ENCODE results near the gene JDP2. TPM values are rescaled to one million over a fixed set of nuclear protein-coding genes. Genes with fewer than 3 reads are reported as not detected.

The JDP2 gene
- total and polyA plus RNA-seq, 2 donors (not counting 1 experiment from before 2014, with no cell fraction given) = 7.9 to 17.9 TPM

DNA sequence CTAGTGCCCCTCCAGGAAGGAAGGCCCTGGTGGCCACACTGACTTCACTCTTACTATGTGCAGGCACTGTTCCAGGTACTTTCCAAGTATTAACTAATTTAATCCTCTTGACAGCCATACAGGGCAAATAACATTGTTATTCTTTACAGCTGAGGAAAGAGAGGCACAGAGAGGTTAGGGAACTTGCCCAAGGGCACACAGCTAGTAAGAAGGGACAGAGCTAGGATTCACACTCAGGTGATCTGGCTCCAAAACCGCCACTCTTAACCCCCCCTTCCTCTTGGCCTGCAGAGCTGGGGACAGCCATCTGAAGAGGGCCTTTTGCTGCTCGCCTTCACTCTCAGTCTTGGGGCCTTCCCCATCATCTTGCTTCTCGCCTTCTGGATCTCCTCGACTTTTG, 4.0 kb downstream of the JDP2 start:
- Mint-ChIP-seq H3K9me3 (ENCODE audit: insufficient read depth) (no peaks in the 10 kb centered on the region), H3K4me3 (no peak overlapping the region), H3K4me1 (peaks cover 46% of the 10 kb centered on the region), H3K27ac (no peak overlapping the region), H3K27me3 (no peaks in the 10 kb centered on the region)
- Histone ChIP-seq H3K9ac (ENCODE audit: low read length) (no peak overlapping the region), H3K4me3 (ENCODE audit: control extremely low read depth in 1 of 5, extremely low read depth in 1 of 5, insufficient read depth in 1 of 5, low read depth in 2 of 5, low read length in 4 of 5) (no peak overlapping the region), H3K79me2 (ENCODE audit: control insufficient read depth, insufficient read depth, low read length) (no peaks in the 10 kb centered on the region), H2AFZ (ENCODE audit: insufficient read depth, low read depth, low read length, poor library complexity, severe bottlenecking) (no peak overlapping the region), H4K20me1 (ENCODE audit: control insufficient read depth, insufficient read depth, low read length, poor library complexity, severe bottlenecking) (peaks cover 14% of the 10 kb centered on the region), H3K4me1 (ENCODE audit: control insufficient read depth in 2 of 2, insufficient read depth in 2 of 2, low read length in 2 of 2) (peaks cover 12 to 34% of the 10 kb centered on the region in 2 donors), H3K36me3 (replicated peaks in 1 of 2; ENCODE audit: control extremely low read depth in 1 of 2, control insufficient read depth in 1 of 2, extremely low read depth in 1 of 2, insufficient read depth in 2 of 2, low read length in 1 of 2) (peaks cover 0 to 5% of the 10 kb centered on the region in 2 experiments), H3K4me2 (replicated peaks; ENCODE audit: low read depth, low read length, poor library complexity, severe bottlenecking) (no peak overlapping the region), H3K27me3 (replicated peaks in 1 of 4; ENCODE audit: control extremely low read depth in 1 of 4, control insufficient read depth in 3 of 4, insufficient read depth in 4 of 4, low read length in 3 of 4) (no peaks in the 10 kb centered on the region), H3K9me3 (ENCODE audit: control extremely low read depth in 1 of 3, control insufficient read depth in 2 of 3, insufficient read depth in 1 of 3, low read length in 2 of 3) (no peaks in the 10 kb centered on the region), H3K27ac (ENCODE audit: low read length in 2 of 2) (no peak overlapping the region)
- no peak for TF ChIP-seq EZH2 (IDR thresholded peaks at IDR 0.05; ENCODE audit: borderline replicate concordance, insufficient read depth, low read depth, low read length, poor library complexity, severe bottlenecking)
- TF ChIP-seq, protein P1, sequence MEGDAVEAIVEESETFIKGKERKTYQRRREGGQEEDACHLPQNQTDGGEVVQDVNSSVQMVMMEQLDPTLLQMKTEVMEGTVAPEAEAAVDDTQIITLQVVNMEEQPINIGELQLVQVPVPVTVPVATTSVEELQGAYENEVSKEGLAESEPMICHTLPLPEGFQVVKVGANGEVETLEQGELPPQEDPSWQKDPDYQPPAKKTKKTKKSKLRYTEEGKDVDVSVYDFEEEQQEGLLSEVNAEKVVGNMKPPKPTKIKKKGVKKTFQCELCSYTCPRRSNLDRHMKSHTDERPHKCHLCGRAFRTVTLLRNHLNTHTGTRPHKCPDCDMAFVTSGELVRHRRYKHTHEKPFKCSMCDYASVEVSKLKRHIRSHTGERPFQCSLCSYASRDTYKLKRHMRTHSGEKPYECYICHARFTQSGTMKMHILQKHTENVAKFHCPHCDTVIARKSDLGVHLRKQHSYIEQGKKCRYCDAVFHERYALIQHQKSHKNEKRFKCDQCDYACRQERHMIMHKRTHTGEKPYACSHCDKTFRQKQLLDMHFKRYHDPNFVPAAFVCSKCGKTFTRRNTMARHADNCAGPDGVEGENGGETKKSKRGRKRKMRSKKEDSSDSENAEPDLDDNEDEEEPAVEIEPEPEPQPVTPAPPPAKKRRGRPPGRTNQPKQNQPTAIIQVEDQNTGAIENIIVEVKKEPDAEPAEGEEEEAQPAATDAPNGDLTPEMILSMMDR (IDR thresholded peaks at IDR 0.05) = no peak
- no peak for ATAC-seq (ENCODE audit: low read depth)
- WGBS (ENCODE audit: insufficient coverage) = 97% methylated on average over 4 of the region's 4 CpGs
- ChIA-PET CTCF (interaction anchor here (1.5 kb wide), 1 partner anchor 131 kb away, joined by 3 read pairs; no protein-coding TSS in a partner anchor), POLR2A (no interaction called here)
- no peak for DNase-seq
- intact Hi-C loops (cut with micrococcal nuclease) = no loop called here

- intact Hi-C loops (cut with micrococcal nuclease) = no loop called here
- H3K4me1 Mint-ChIP-seq = peaks cover 49% of the 10 kb centered on the region
- no peak overlapping the region for H3K4me2 ChIP-seq (replicated peaks; ENCODE audit: low read depth, low read length, poor library complexity, severe bottlenecking)
- no peak overlapping the region for H3K27ac ChIP-seq (ENCODE audit: low read length in 2 of 2)
- ATAC-seq (ENCODE audit: low read depth) (no peak), DNase-seq (no peak)
- no peak overlapping the region for H3K9ac ChIP-seq (ENCODE audit: low read length)
- H4K20me1 ChIP-seq (ENCODE audit: control insufficient read depth, insufficient read depth, low read length, poor library complexity, severe bottlenecking) = peaks cover 14% of the 10 kb centered on the region
- no peaks in the 10 kb centered on the region for H3K9me3 Mint-ChIP-seq (ENCODE audit: insufficient read depth)
- over 99% methylated on average over 8 of the region's 8 CpGs for WGBS (ENCODE audit: insufficient coverage)
- TF ChIP-seq EZH2 (IDR thresholded peaks at IDR 0.05; ENCODE audit: borderline replicate concordance, insufficient read depth, low read depth, low read length, poor library complexity, severe bottlenecking) = no peak
- TF ChIP-seq, protein P1 (IDR thresholded peaks at IDR 0.05) = no peak
- no peaks in the 10 kb centered on the region for H3K79me2 ChIP-seq (ENCODE audit: control insufficient read depth, insufficient read depth, low read length)
- H3K4me3 Mint-ChIP-seq = no peak overlapping the region
- H3K27ac Mint-ChIP-seq = no peak overlapping the region
- no peaks in the 10 kb centered on the region for H3K9me3 ChIP-seq (ENCODE audit: control extremely low read depth in 1 of 3, control insufficient read depth in 2 of 3, insufficient read depth in 1 of 3, low read length in 2 of 3)
- ChIA-PET POLR2A (no interaction called here), CTCF (interaction anchor here (0.7 to 1.5 kb wide), 2 partner anchors 132 to 495 kb away, joined by 3 read pairs; no protein-coding TSS in a partner anchor)
- H3K27me3 ChIP-seq (replicated peaks in 1 of 4; ENCODE audit: control extremely low read depth in 1 of 4, control insufficient read depth in 3 of 4, insufficient read depth in 4 of 4, low read length in 3 of 4) = no peaks in the 10 kb centered on the region
- H3K4me1 ChIP-seq (ENCODE audit: control insufficient read depth in 2 of 2, insufficient read depth in 2 of 2, low read length in 2 of 2) = peaks cover 8 to 34% of the 10 kb centered on the region in 2 donors
- no peaks in the 10 kb centered on the region for H3K27me3 Mint-ChIP-seq
- no peak overlapping the region for H2AFZ ChIP-seq (ENCODE audit: insufficient read depth, low read depth, low read length, poor library complexity, severe bottlenecking)
- peaks cover 0 to 5% of the 10 kb centered on the region in 2 experiments for H3K36me3 ChIP-seq (replicated peaks in 1 of 2; ENCODE audit: control extremely low read depth in 1 of 2, control insufficient read depth in 1 of 2, extremely low read depth in 1 of 2, insufficient read depth in 2 of 2, low read length in 1 of 2)
- no peak overlapping the region for H3K4me3 ChIP-seq (ENCODE audit: control extremely low read depth in 1 of 5, extremely low read depth in 1 of 5, insufficient read depth in 1 of 5, low read depth in 2 of 5, low read length in 4 of 5)
Observed at GRCh38 chr14:75432411-75432810, 4.6 kb downstream of the JDP2 start.

Measured in B cell (primary cell).